GM12872 (cell line): Measurements from ENCODE around the gene CAMTA1.

Experiments used
- TF ChIP-seq, protein P1 (sequence below): IDR thresholded peaks from 3 replicates; pipeline ENCODE4 v1.5.1; 2011; ENCODE audit warnings: low read depth, mild to moderate bottlenecking, low read length, moderate library complexity; ENCODE audit not compliant: insufficient read depth

Gene CAMTA1

GRCh38 chr1:7352364-7352763 is 567.1 kb downstream of the CAMTA1 start:
- TF ChIP-seq, protein P1, sequence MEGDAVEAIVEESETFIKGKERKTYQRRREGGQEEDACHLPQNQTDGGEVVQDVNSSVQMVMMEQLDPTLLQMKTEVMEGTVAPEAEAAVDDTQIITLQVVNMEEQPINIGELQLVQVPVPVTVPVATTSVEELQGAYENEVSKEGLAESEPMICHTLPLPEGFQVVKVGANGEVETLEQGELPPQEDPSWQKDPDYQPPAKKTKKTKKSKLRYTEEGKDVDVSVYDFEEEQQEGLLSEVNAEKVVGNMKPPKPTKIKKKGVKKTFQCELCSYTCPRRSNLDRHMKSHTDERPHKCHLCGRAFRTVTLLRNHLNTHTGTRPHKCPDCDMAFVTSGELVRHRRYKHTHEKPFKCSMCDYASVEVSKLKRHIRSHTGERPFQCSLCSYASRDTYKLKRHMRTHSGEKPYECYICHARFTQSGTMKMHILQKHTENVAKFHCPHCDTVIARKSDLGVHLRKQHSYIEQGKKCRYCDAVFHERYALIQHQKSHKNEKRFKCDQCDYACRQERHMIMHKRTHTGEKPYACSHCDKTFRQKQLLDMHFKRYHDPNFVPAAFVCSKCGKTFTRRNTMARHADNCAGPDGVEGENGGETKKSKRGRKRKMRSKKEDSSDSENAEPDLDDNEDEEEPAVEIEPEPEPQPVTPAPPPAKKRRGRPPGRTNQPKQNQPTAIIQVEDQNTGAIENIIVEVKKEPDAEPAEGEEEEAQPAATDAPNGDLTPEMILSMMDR = no peak

- TF ChIP-seq, protein P1 = no peak
These were observed 567.7 kb downstream of the CAMTA1 start for GRCh38 chr1:7352974-7353373.

DNA sequence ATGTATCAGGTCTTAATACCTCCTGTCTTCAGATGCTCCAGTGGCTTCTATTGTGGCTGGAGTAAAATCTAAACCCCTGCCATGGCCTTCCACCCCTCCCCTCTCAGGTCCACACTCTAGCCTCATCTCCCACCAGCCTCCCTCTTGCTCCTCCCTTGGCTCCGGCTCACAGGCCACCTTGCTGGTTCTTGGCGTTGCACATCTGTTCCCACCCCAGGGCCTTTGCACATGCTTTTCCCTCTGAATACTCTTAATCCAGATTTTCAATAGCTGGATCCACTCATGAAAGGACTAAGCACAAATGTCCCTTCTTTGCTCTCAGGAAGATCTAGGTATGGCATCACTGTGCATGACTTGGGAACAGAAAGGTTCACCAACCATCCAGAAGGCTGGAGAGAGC is 570.4 kb downstream of the CAMTA1 start:
- TF ChIP-seq, protein P1 = no peak

- TF ChIP-seq, protein P1 = no peak
These were observed 570.8 kb downstream of the CAMTA1 start for GRCh38 chr1:7356079-7356478.

DNA sequence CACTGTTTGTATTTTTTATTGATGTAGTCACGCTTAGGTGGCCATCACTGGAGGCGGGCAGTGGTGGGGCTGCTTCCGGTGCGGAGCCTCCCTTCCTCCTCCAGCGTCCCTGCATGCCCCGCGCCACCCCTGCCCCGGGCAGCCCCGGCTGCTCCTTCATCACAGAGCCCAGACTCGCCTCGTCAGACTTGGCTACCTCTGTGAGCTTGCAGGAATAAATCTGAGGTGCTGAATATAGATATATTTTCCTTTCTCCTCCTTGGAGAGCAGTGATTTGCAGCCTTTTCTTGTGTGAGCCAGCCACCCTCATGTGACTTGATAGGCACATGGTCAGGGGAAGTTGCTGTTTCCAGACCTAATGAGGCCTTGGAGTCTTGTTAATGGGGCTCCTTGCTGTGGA is 573.2 kb downstream of the CAMTA1 start:
- TF ChIP-seq, protein P1 = no peak

DNA sequence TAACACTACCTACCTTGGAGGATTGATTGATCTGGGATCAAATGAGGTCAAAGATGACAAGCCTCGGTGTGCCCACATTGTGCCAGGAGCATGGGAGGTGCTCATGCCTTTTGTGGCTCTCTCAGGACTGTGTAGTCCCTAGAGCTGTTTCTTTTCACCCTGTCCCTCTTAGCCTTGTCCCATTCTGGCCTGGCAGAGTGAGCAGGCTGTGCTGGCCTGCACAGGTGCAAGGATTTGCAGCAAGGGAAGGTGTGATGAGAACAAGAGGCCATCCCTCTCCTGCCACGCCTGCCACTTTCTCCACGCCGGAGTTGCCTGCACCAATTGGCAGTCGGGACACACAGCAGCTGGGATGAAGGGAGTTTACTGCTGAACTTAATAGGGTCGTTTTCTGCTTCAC is 575.3 kb downstream of the CAMTA1 start:
- TF ChIP-seq, protein P1 = no peak

- TF ChIP-seq, protein P1 = no peak
These were observed 577.7 kb downstream of the CAMTA1 start for GRCh38 chr1:7362947-7363346.

DNA sequence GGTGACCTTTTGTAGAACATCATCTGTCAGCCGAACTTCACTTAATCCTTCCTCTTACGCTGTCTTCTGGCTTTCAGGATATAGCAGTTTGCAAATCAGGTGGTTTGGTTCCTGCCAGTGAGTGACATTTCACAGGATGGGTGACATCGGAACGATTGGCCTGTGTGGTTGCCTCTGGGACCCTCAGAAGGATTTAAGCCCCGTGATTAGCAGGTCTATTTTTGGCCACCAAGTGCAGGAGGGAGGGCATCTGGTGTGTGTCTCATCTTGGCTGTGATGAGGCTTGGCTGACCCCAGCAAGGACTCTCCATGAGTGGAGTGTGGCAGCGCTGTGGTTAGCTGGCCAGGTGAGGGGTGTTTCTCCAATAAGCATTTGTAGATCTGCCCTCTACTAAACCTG is 578.2 kb downstream of the CAMTA1 start:
- TF ChIP-seq, protein P1 = no peak
